ENCODE results near the gene KIAA0408. TPM values are rescaled to one million over a fixed set of nuclear protein-coding genes. Genes with fewer than 3 reads are reported as not detected.
"Not testable (repeated sequence)": the region's sequence is repeated elsewhere in the genome, so short reads cannot be mapped to it uniquely, and the experiment has no call there.

Gene KIAA0408
- total and polyA plus RNA-seq, 3 experiments from 2014 or later, result 0.76 to 11.0 (median 9.0) TPM

GRCh38 chr6:127428562-127428961 lies 30.6 kb downstream of the KIAA0408 start:
- H3K4me3 ChIP-seq (ENCODE audit: low read length); H3K27ac ChIP-seq (ENCODE audit: low read depth, low read length); DNase-seq; H3K27me3 ChIP-seq (ENCODE audit: insufficient read depth, low read length, poor library complexity, severe bottlenecking); H3K27ac Mint-ChIP-seq; H3K4me1 Mint-ChIP-seq; CTCF ChIA-PET; H3K4me1 ChIP-seq (ENCODE audit: insufficient read depth, low read length); H3K9me3 Mint-ChIP-seq; H3K36me3 Mint-ChIP-seq; H3K36me3 ChIP-seq (ENCODE audit: insufficient read depth, low read length); H3K4me3 Mint-ChIP-seq; POLR2A ChIA-PET; H3K9me3 ChIP-seq (ENCODE audit: low read length): not testable (repeated sequence)
- H3K27me3 Mint-ChIP-seq, result peaks cover 8 to 10% of the 10 kb centered on the region in 2 donors

- ChIA-PET CTCF (no interaction called here), POLR2A (interaction anchor here (0.8 kb wide), 1 partner anchor 1981 kb away, joined by 11 read pairs; no protein-coding TSS in a partner anchor)
- no peak overlapping the region for H3K27ac Mint-ChIP-seq
- no peaks in the 10 kb centered on the region for H3K36me3 ChIP-seq (ENCODE audit: insufficient read depth, low read length)
- peaks cover 0 to under 1% (median 0%) of the 10 kb centered on the region in 3 donors for H3K36me3 Mint-ChIP-seq
- H3K4me1 Mint-ChIP-seq, result peaks cover 5 to 6% (median 6%) of the 10 kb centered on the region in 3 donors
- H3K4me1 ChIP-seq (ENCODE audit: insufficient read depth, low read length), result no peaks in the 10 kb centered on the region
- H3K27me3 ChIP-seq (ENCODE audit: insufficient read depth, low read length, poor library complexity, severe bottlenecking), result no peaks in the 10 kb centered on the region
- no peak overlapping the region for H3K4me3 Mint-ChIP-seq
- H3K27me3 Mint-ChIP-seq, result peaks cover 5 to 10% of the 10 kb centered on the region in 2 donors
- peaks cover 0 to under 1% (median 0%) of the 10 kb centered on the region in 5 donors for H3K9me3 Mint-ChIP-seq
- no peak overlapping the region for H3K27ac ChIP-seq (ENCODE audit: low read depth, low read length)
- DNase-seq, result no peak
- no peaks in the 10 kb centered on the region for H3K9me3 ChIP-seq (ENCODE audit: low read length)
- H3K4me3 ChIP-seq (ENCODE audit: low read length), result no peak overlapping the region
Measured at GRCh38 chr6:127423921-127424320, 35.3 kb downstream of the KIAA0408 start.

- H3K9me3 ChIP-seq (ENCODE audit: low read length); H3K4me3 Mint-ChIP-seq; DNase-seq; H3K4me1 ChIP-seq (ENCODE audit: insufficient read depth, low read length); H3K27me3 Mint-ChIP-seq; H3K27me3 ChIP-seq (ENCODE audit: insufficient read depth, low read length, poor library complexity, severe bottlenecking); H3K27ac ChIP-seq (ENCODE audit: low read depth, low read length); H3K4me3 ChIP-seq (ENCODE audit: low read length); POLR2A ChIA-PET; H3K4me1 Mint-ChIP-seq; H3K36me3 Mint-ChIP-seq; H3K36me3 ChIP-seq (ENCODE audit: insufficient read depth, low read length); H3K9me3 Mint-ChIP-seq: not testable (repeated sequence)
- CTCF ChIA-PET, result interaction anchor here (0.9 kb wide), 1 partner anchor 8 kb away, joined by 3 read pairs; no protein-coding TSS in a partner anchor
- peak overlapping the region in 1 of 8 donors; percentile 32 for H3K27ac Mint-ChIP-seq
Measured at GRCh38 chr6:127421164-127421563, 38.0 kb downstream of the KIAA0408 start.

- Mint-ChIP-seq H3K4me3 (no peak overlapping the region), H3K36me3 (no peaks in the 10 kb centered on the region), H3K27me3 (peaks cover 0 to 8% of the 10 kb centered on the region in 2 donors), H3K9me3 (no peaks in the 10 kb centered on the region), H3K4me1 (peaks cover 5 to 6% (median 6%) of the 10 kb centered on the region in 3 donors), H3K27ac (peak overlapping the region in 3 of 8 donors; percentile 1 to 39 (median 8))
- no peak overlapping the region for H3K4me3 ChIP-seq (ENCODE audit: low read length)
- no peak overlapping the region for H3K27ac ChIP-seq (ENCODE audit: low read depth, low read length)
- H3K9me3 ChIP-seq (ENCODE audit: low read length), result no peaks in the 10 kb centered on the region
- H3K4me1 ChIP-seq (ENCODE audit: insufficient read depth, low read length), result no peaks in the 10 kb centered on the region
- H3K27me3 ChIP-seq (ENCODE audit: insufficient read depth, low read length, poor library complexity, severe bottlenecking), result no peaks in the 10 kb centered on the region
- POLR2A ChIA-PET, result no interaction called here
- CTCF ChIA-PET, result interaction anchor here (1.0 kb wide), 1 partner anchor 117 kb away, joined by 3 read pairs; no protein-coding TSS in a partner anchor
- DNase-seq, result peak; percentile 19 to 78 (median 37)
- no peaks in the 10 kb centered on the region for H3K36me3 ChIP-seq (ENCODE audit: insufficient read depth, low read length)
Measured at GRCh38 chr6:127420556-127420955, 38.6 kb downstream of the KIAA0408 start.

GRCh38 chr6:127415096-127415495 lies 44.1 kb downstream of the KIAA0408 start:
- Mint-ChIP-seq H3K27ac (no peak overlapping the region), H3K4me1 (no peaks in the 10 kb centered on the region), H3K27me3 (peaks cover 5 to 22% of the 10 kb centered on the region in 2 donors), H3K4me3 (no peak overlapping the region), H3K9me3 (peaks cover 0 to 2% (median 0%) of the 10 kb centered on the region in 5 donors), H3K36me3 (peaks cover 0 to 4% (median 0%) of the 10 kb centered on the region in 3 donors)
- DNase-seq, result no peak
- H3K4me1 ChIP-seq (ENCODE audit: insufficient read depth, low read length), result no peaks in the 10 kb centered on the region
- no peaks in the 10 kb centered on the region for H3K9me3 ChIP-seq (ENCODE audit: low read length)
- POLR2A ChIA-PET, result no interaction called here
- no peak overlapping the region for H3K27ac ChIP-seq (ENCODE audit: low read depth, low read length)
- H3K27me3 ChIP-seq (ENCODE audit: insufficient read depth, low read length, poor library complexity, severe bottlenecking), result no peaks in the 10 kb centered on the region
- no peak overlapping the region for H3K4me3 ChIP-seq (ENCODE audit: low read length)
- CTCF ChIA-PET, result no interaction called here
- no peaks in the 10 kb centered on the region for H3K36me3 ChIP-seq (ENCODE audit: insufficient read depth, low read length)

GRCh38 chr6:127413123-127413522 lies 46.1 kb downstream of the KIAA0408 start:
- H3K9me3 ChIP-seq (ENCODE audit: low read length); H3K36me3 Mint-ChIP-seq; H3K27me3 ChIP-seq (ENCODE audit: insufficient read depth, low read length, poor library complexity, severe bottlenecking); H3K27ac Mint-ChIP-seq; H3K4me1 ChIP-seq (ENCODE audit: insufficient read depth, low read length); H3K4me3 ChIP-seq (ENCODE audit: low read length); H3K9me3 Mint-ChIP-seq; DNase-seq; POLR2A ChIA-PET; H3K4me1 Mint-ChIP-seq; H3K36me3 ChIP-seq (ENCODE audit: insufficient read depth, low read length); H3K27ac ChIP-seq (ENCODE audit: low read depth, low read length); H3K4me3 Mint-ChIP-seq: not testable (repeated sequence)
- H3K27me3 Mint-ChIP-seq, result peaks cover 5 to 22% of the 10 kb centered on the region in 2 donors
- CTCF ChIA-PET, result interaction anchor here (1.1 kb wide), 1 partner anchor 8 kb away, joined by 3 read pairs; no protein-coding TSS in a partner anchor

GRCh38 chr6:127412016-127412415 lies 47.2 kb downstream of the KIAA0408 start:
- H3K9me3 ChIP-seq (ENCODE audit: low read length); H3K4me3 ChIP-seq (ENCODE audit: low read length); DNase-seq; POLR2A ChIA-PET; H3K36me3 ChIP-seq (ENCODE audit: insufficient read depth, low read length); H3K4me1 Mint-ChIP-seq; CTCF ChIA-PET; H3K4me1 ChIP-seq (ENCODE audit: insufficient read depth, low read length); H3K4me3 Mint-ChIP-seq; H3K27ac Mint-ChIP-seq; H3K27me3 ChIP-seq (ENCODE audit: insufficient read depth, low read length, poor library complexity, severe bottlenecking); H3K36me3 Mint-ChIP-seq; H3K9me3 Mint-ChIP-seq; H3K27ac ChIP-seq (ENCODE audit: low read depth, low read length): not testable (repeated sequence)
- H3K27me3 Mint-ChIP-seq, result peaks cover 5 to 22% of the 10 kb centered on the region in 2 donors
